HEK293 (cell line): ENCODE measurements around the gene TLE3.

Experiments used
- CTCF ChIA-PET: fragments of 350-600 bp; formaldehyde crosslinking; extraction: SDS; loops from one replicate; lab custom pipeline; 2021; ENCODE audit warnings: antibody characterized with exemption; lab: Yijun Ruan, JAX
- POLR2A ChIA-PET: fragments of 300-600 bp; formaldehyde crosslinking; extraction: SDS; loops from one replicate; lab custom pipeline; 2020; ENCODE audit warnings: antibody characterized with exemption, inconsistent platforms; lab: Yijun Ruan, JAX
- H3K27ac ChIP-seq: fragments of 200-500 bp; sonication (Bioruptor generic); 2 replicates; pipeline ENCODE4 v1.5.1; 2014; ENCODE audit warnings: low read depth, low read length, control low read depth, inconsistent platforms; ENCODE audit errors: extremely low read depth
- H3K36me3 ChIP-seq, 2 experiments: fragments of 200-500 bp in 1 of 2; sonication (Bioruptor generic) in 1 of 2; 1 replicate in 1 of 2; 2 replicates in 1 of 2; pipeline ENCODE4 v1.5.1; 2014 to 2017; ENCODE audit warnings: inconsistent platforms in 2 of 2, low read length in 2 of 2; ENCODE audit not compliant: control insufficient read depth in 2 of 2, insufficient read depth in 1 of 2
- H3K4me1 ChIP-seq: fragments of 200-500 bp; sonication (Bioruptor generic); 2 replicates; pipeline ENCODE4 v1.5.1; 2014; ENCODE audit warnings: mild to moderate bottlenecking, low read length, inconsistent platforms; ENCODE audit not compliant: control insufficient read depth, insufficient read depth
- H3K4me3 ChIP-seq: 2 replicates; pipeline ENCODE4 v1.5.1; 2011; ENCODE audit warnings: low read depth, mild to moderate bottlenecking, control low read depth, low read length, moderate library complexity
- H3K9me3 ChIP-seq: fragments of 200-500 bp; sonication (Bioruptor generic); 2 replicates; pipeline ENCODE4 v1.5.1; 2014; ENCODE audit warnings: low read depth, low read length, inconsistent platforms; ENCODE audit not compliant: control insufficient read depth, insufficient read depth
- AEBP2 ChIP-seq: fragments of 450-650 bp; formaldehyde crosslinking; IDR thresholded peaks from 2 replicates; pipeline ENCODE4 v1.5.1; 2016; ENCODE audit warnings: missing biosample characterization, missing genetic modification characterization, borderline replicate concordance
- ATF2 ChIP-seq: fragments of 450-650 bp; formaldehyde crosslinking; IDR thresholded peaks from 2 replicates; pipeline ENCODE4 v1.5.1; 2016; ENCODE audit warnings: missing biosample characterization, missing genetic modification characterization, low read depth
- GLI4 ChIP-seq: fragments of 450-650 bp; formaldehyde crosslinking; IDR thresholded peaks from 2 replicates; pipeline ENCODE4 v1.5.1; 2016; ENCODE audit warnings: missing biosample characterization, missing genetic modification characterization
- HOXC10 ChIP-seq: sonication (generic); formaldehyde crosslinking; IDR thresholded peaks from 2 replicates; pipeline ENCODE4 v1.8.1; 2023; ENCODE audit warnings: mild to moderate bottlenecking, missing genetic modification reagents
- MZF1 ChIP-seq: fragments of 450-650 bp; formaldehyde crosslinking; IDR thresholded peaks from 2 replicates; pipeline ENCODE4 v1.5.1; 2017; ENCODE audit warnings: missing biosample characterization, missing genetic modification characterization, borderline replicate concordance
- OSR2 ChIP-seq: fragments of 450-650 bp; formaldehyde crosslinking; IDR thresholded peaks from 2 replicates; pipeline ENCODE4 v1.5.1; 2016; ENCODE audit warnings: missing biosample characterization, missing genetic modification characterization
- SALL2 ChIP-seq: fragments of 450-650 bp; formaldehyde crosslinking; IDR thresholded peaks from 2 replicates; pipeline ENCODE4 v1.5.0; 2017; ENCODE audit warnings: missing biosample characterization, mild to moderate bottlenecking, missing genetic modification characterization, borderline replicate concordance
- SP2 ChIP-seq: fragments of 450-650 bp; formaldehyde crosslinking; IDR thresholded peaks from 2 replicates; pipeline ENCODE4 v1.5.1; 2016; ENCODE audit warnings: missing biosample characterization, missing genetic modification characterization
- ZBTB26 ChIP-seq: fragments of 450-650 bp; formaldehyde crosslinking; optimal IDR thresholded peaks from 2 replicates; pipeline ENCODE3; 2016; ENCODE audit warnings: missing biosample characterization, mild to moderate bottlenecking, missing genetic modification characterization
- ZNF133 ChIP-seq: fragments of 450-650 bp; formaldehyde crosslinking; IDR thresholded peaks from 2 replicates; pipeline ENCODE4 v1.5.1; 2016; ENCODE audit warnings: missing biosample characterization, missing genetic modification characterization
- ZNF174 ChIP-seq: fragments of 450-650 bp; formaldehyde crosslinking; IDR thresholded peaks from 2 replicates; pipeline ENCODE4 v1.5.0; 2017; ENCODE audit warnings: missing biosample characterization, mild to moderate bottlenecking, missing genetic modification characterization
- ZNF26 ChIP-seq: fragments of 450-650 bp; formaldehyde crosslinking; IDR thresholded peaks from 2 replicates; pipeline ENCODE4 v1.5.1; 2016; ENCODE audit warnings: missing biosample characterization, missing genetic modification characterization
- ZNF292 ChIP-seq: fragments of 450-650 bp; formaldehyde crosslinking; IDR thresholded peaks from 2 replicates; pipeline ENCODE4 v1.5.1; 2016; ENCODE audit warnings: low read depth, missing biosample characterization, missing genetic modification characterization, borderline replicate concordance
- ZNF341 ChIP-seq: fragments of 450-650 bp; formaldehyde crosslinking; IDR thresholded peaks from 2 replicates; pipeline ENCODE4; 2016; ENCODE audit warnings: low read depth, missing biosample characterization, missing genetic modification characterization
- ZNF350 ChIP-seq: fragments of 450-650 bp; formaldehyde crosslinking; IDR thresholded peaks from 2 replicates; pipeline ENCODE4 v1.5.0; 2017; ENCODE audit warnings: missing biosample characterization, mild to moderate bottlenecking, missing genetic modification characterization
- ZNF488 ChIP-seq: fragments of 450-650 bp; formaldehyde crosslinking; IDR thresholded peaks from 2 replicates; pipeline ENCODE4 v1.5.1; 2016; ENCODE audit warnings: missing biosample characterization, missing genetic modification characterization
- ZNF514 ChIP-seq: fragments of 450-650 bp; formaldehyde crosslinking; IDR thresholded peaks from 2 replicates; pipeline ENCODE4 v1.5.1; 2016; ENCODE audit warnings: missing biosample characterization, missing genetic modification characterization
- ZNF560 ChIP-seq: fragments of 450-650 bp; formaldehyde crosslinking; IDR thresholded peaks from 2 replicates; pipeline ENCODE4 v1.5.1; 2017; ENCODE audit warnings: missing biosample characterization, missing genetic modification characterization, borderline replicate concordance
- ZNF580 ChIP-seq: fragments of 450-650 bp; formaldehyde crosslinking; IDR thresholded peaks from 2 replicates; pipeline ENCODE4 v1.5.1; 2016; ENCODE audit warnings: missing biosample characterization, missing genetic modification characterization
- ZNF600 ChIP-seq: fragments of 450-650 bp; formaldehyde crosslinking; IDR thresholded peaks from 2 replicates; pipeline ENCODE4 v1.5.1; 2016; ENCODE audit warnings: missing biosample characterization, missing genetic modification characterization
- ZNF621 ChIP-seq: fragments of 450-650 bp; formaldehyde crosslinking; IDR thresholded peaks from 2 replicates; pipeline ENCODE4 v1.5.1; 2017; ENCODE audit warnings: missing biosample characterization, missing genetic modification characterization
- ZNF658 ChIP-seq: fragments of 450-650 bp; formaldehyde crosslinking; IDR thresholded peaks from 2 replicates; pipeline ENCODE4; 2016; ENCODE audit warnings: missing biosample characterization, missing genetic modification characterization
- ZNF747 ChIP-seq: fragments of 450-650 bp; formaldehyde crosslinking; IDR thresholded peaks from 2 replicates; pipeline ENCODE4 v1.5.1; 2016; ENCODE audit warnings: missing biosample characterization, missing genetic modification characterization
- ZSCAN16 ChIP-seq: fragments of 450-650 bp; formaldehyde crosslinking; IDR thresholded peaks from 2 replicates; pipeline ENCODE4 v1.5.1; 2016; ENCODE audit warnings: missing biosample characterization, missing genetic modification characterization
- ZSCAN5A ChIP-seq: fragments of 450-650 bp; formaldehyde crosslinking; IDR thresholded peaks from 2 replicates; pipeline ENCODE4 v1.5.1; 2016; ENCODE audit warnings: missing biosample characterization, missing genetic modification characterization

The TLE3 gene

GRCh38 chr15:70043590-70043989 is 54.1 kb downstream of the TLE3 start:
- H3K9me3 ChIP-seq = no peaks in the 10 kb centered on the region
- TF ChIP-seq ZNF560 (tag by site-specific recombination) (no peak), ZNF174 (tag by site-specific recombination) (no peak), ZSCAN16 (tag by site-specific recombination) (no peak), OSR2 (tag by site-specific recombination) (no peak), ZNF580 (tag by site-specific recombination) (0 out of 2 replicates have a peak, but pooled peaks have one; percentile 31), MZF1 (tag by site-specific recombination) (no peak)
- H3K27ac ChIP-seq = no peak overlapping the region
- POLR2A ChIA-PET = no interaction called here
- CTCF ChIA-PET = interaction anchor here (0.9 to 1.0 kb wide), 2 partner anchors 11 to 51 kb away, joined by 3 to 5 read pairs; no protein-coding TSS in a partner anchor
- peaks cover 9 to 12% of the 10 kb centered on the region in 2 experiments for H3K36me3 ChIP-seq
- H3K4me3 ChIP-seq = no peak overlapping the region
- peaks cover 4% of the 10 kb centered on the region; the same call in 1 of the 2 replicates for H3K4me1 ChIP-seq

- Histone ChIP-seq H3K27ac (no peak overlapping the region), H3K9me3 (no peaks in the 10 kb centered on the region), H3K36me3 (peaks cover 3 to 6% of the 10 kb centered on the region in 2 experiments; a peak in 1 of 3 replicates), H3K4me1 (peaks cover 4% of the 10 kb centered on the region; the same call in 1 of the 2 replicates), H3K4me3 (no peak overlapping the region)
- ChIA-PET POLR2A (no interaction called here), CTCF (interaction anchor here (1.0 to 1.4 kb wide), 2 partner anchors 10 to 567 kb away, joined by 4 to 5 read pairs; no protein-coding TSS in a partner anchor)
- TF ChIP-seq ZNF600 (tag by site-specific recombination) = no peak
- TF ChIP-seq ZNF133 (tag by site-specific recombination) = peak; percentile 83
- no peak for TF ChIP-seq GLI4 (tag by site-specific recombination)
- TF ChIP-seq AEBP2 (tag by site-specific recombination) = no peak
- 0 out of 2 replicates have a peak, but pooled peaks have one; percentile 19 for TF ChIP-seq ZNF514 (tag by site-specific recombination)
- 0 out of 2 replicates have a peak, but pooled peaks have one; percentile 62 for TF ChIP-seq ZNF658 (tag by site-specific recombination)
- TF ChIP-seq ZNF621 (tag by site-specific recombination) = 0 out of 2 replicates have a peak, but pooled peaks have one; percentile 51
- TF ChIP-seq ATF2 (tag by site-specific recombination) = peak; percentile 60
- no peak for TF ChIP-seq ZSCAN5A (tag by site-specific recombination)
- no peak for TF ChIP-seq ZBTB26
- TF ChIP-seq ZNF341 = no peak
- no peak for TF ChIP-seq SP2 (tag by site-specific recombination)
- TF ChIP-seq ZNF292 (tag by site-specific recombination) = no peak
- no peak for TF ChIP-seq HOXC10 (CRISPR knock-in tag)
- TF ChIP-seq ZNF350 = no peak
- TF ChIP-seq ZNF26 = no peak
- TF ChIP-seq ZNF747 = 0 out of 2 replicates have a peak, but pooled peaks have one; percentile 70
- no peak for TF ChIP-seq ZNF560 (tag by site-specific recombination)
- TF ChIP-seq SALL2 = peak; percentile 43; the same call in 1 of the 2 replicates
- TF ChIP-seq OSR2 (tag by site-specific recombination) = no peak
- peak; percentile 48 for TF ChIP-seq ZNF488
These were observed 55.0 kb downstream of the TLE3 start for GRCh38 chr15:70042553-70043214.
